ENCODE measurements around the gene SYCP2. TPM values are rescaled to one million over a fixed set of nuclear protein-coding genes. Genes with fewer than 3 reads are reported as not detected.

SYCP2 gene
- total and polyA plus RNA-seq, 2 of the 8 experiments (the other 6 are each of a cell fraction or from before 2014, with no cell fraction given): 0.02 to 0.50 TPM

GRCh38 chr20:59955131-59955796 lies 21.8 kb upstream of the SYCP2 start:
- Histone ChIP-seq H4K91ac (replicated peaks; ENCODE audit: insufficient read length, low read length) (no peak overlapping the region), H4K8ac (ENCODE audit: extremely low read depth, insufficient read depth, low read length) (no peak overlapping the region), H3K27me3 (replicated peaks in 1 of 4; ENCODE audit: control insufficient read depth in 3 of 4, extremely low read depth in 1 of 4, insufficient read depth in 3 of 4, low read length in 3 of 4) (no peaks in the 10 kb centered on the region; a peak in 2 of 7 replicates), H2BK12ac (ENCODE audit: low read depth, low read length) (no peak overlapping the region), H3K36me3 (ENCODE audit: control insufficient read depth in 2 of 4, insufficient read depth in 4 of 4, low read length in 3 of 4) (no peaks in the 10 kb centered on the region), H3K79me2 (ENCODE audit: control insufficient read depth in 1 of 2, insufficient read depth in 2 of 2, low read length in 2 of 2) (no peaks in the 10 kb centered on the region), H3K4me3 (ENCODE audit: extremely low read depth in 1 of 4, insufficient read depth in 2 of 4, low read depth in 3 of 4, low read length in 4 of 4) (no peak overlapping the region), H3K14ac (ENCODE audit: insufficient read length) (no peak overlapping the region), H4K5ac (ENCODE audit: insufficient read length, low read depth, low read length) (no peak overlapping the region), H3K18ac (ENCODE audit: extremely low read depth, low read length) (no peak overlapping the region), H3K4me1 (replicated peaks in 1 of 4; ENCODE audit: control insufficient read depth in 3 of 4, insufficient read depth in 4 of 4, low read length in 3 of 4) (0 out of 7 replicates have a peak, but pooled peaks cover 0 to 2% (median 0%) of the 10 kb centered on the region in 4 experiments), H3K56ac (replicated peaks; ENCODE audit: insufficient read length, low read depth, low read length) (no peak overlapping the region), H3K79me1 (ENCODE audit: low read depth, low read length) (no peaks in the 10 kb centered on the region), H3K9ac (replicated peaks in 1 of 4; ENCODE audit: extremely low read depth in 1 of 4, low read depth in 3 of 4, low read length in 3 of 4) (no peak overlapping the region), H2AFZ (ENCODE audit: low read length) (no peak overlapping the region), H2BK20ac (ENCODE audit: low read length) (no peak overlapping the region), H3K4ac (replicated peaks; ENCODE audit: insufficient read length, low read depth, low read length) (no peak overlapping the region), H3K23me2 (ENCODE audit: low read depth, low read length) (no peaks in the 10 kb centered on the region), H2AK5ac (ENCODE audit: low read depth, low read length) (no peak overlapping the region), H2BK15ac (ENCODE audit: low read length) (no peak overlapping the region), H3K9me3 (ENCODE audit: insufficient read depth in 2 of 2, low read depth in 1 of 2, low read length in 1 of 2) (no peaks in the 10 kb centered on the region), H4K20me1 (replicated peaks in 1 of 2; ENCODE audit: control insufficient read depth in 1 of 2, insufficient read depth in 2 of 2, low read length in 2 of 2) (no peaks in the 10 kb centered on the region), H3K27ac (ENCODE audit: low read depth, low read length) (no peak overlapping the region), H3K23ac (ENCODE audit: insufficient read length) (no peak overlapping the region), H2BK5ac (ENCODE audit: low read depth, low read length) (no peak overlapping the region), H2BK120ac (replicated peaks; ENCODE audit: low read depth, low read length) (no peak overlapping the region), H3K4me2 (ENCODE audit: insufficient read depth in 1 of 2, low read depth in 2 of 2, low read length in 2 of 2) (no peak overlapping the region)
- DNase-seq (ENCODE audit: low read depth in 1 of 2, low spot score in 2 of 2): no peak
- FAIRE-seq: no peak
- ChIA-PET CTCF (ENCODE audit: partially characterized antibody) (interaction anchor here (0.8 to 3.3 kb wide), 15 partner anchors 9 to 972 kb away, joined by 3 to 18 read pairs (median 4); no protein-coding TSS in a partner anchor), POLR2A (ENCODE audit: partially characterized antibody) (interaction anchor here (1.5 to 2.3 kb wide), 2 partner anchors 10 to 15 kb away, joined by 5 to 8 read pairs; partner anchors contain the start of genes FAM217B and PPP1R3D)
- 81% methylated on average over 8 of the region's 8 CpGs; no CpG with 5 or more reads in 1 of the 2 experiments for WGBS, 2 experiments (ENCODE audit: extremely low coverage in 1 of 2, insufficient coverage in 1 of 2, insufficient read length in 1 of 2, insufficient replicate concordance in 2 of 2, low coverage in 1 of 2, low lambda C conversion rate in 2 of 2, missing lambda C conversion rate in 1 of 2)
- no peak for TF ChIP-seq PHF8 (conservative IDR thresholded peaks at IDR 0.05; ENCODE audit: low read depth, low read length)

Measured in H1 (cell line).